SK-N-DZ (cell line): Measurements from ENCODE around the gene PYCR2. TPM values are rescaled to one million over a fixed set of nuclear protein-coding genes. Genes with fewer than 3 reads are reported as not detected.
"Not testable (repeated sequence)": the region's sequence is repeated elsewhere in the genome, so short reads cannot be mapped to it uniquely, and the experiment has no call there.

Source experiments
- DNase-seq: peaks from one replicate; pipeline ENCODE4 v3.0.0-alpha.2; 2015; ENCODE audit warnings: low spot score
- polyA plus RNA-seq, 2 experiments: library from polyadenylated mRNA; depleted of rRNA; stranded (reverse); fragments of >200 nt; gene quantifications; 2 replicates each; pipeline ENCODE4 v1.2.3, GENCODE V29; 2014

The PYCR2 gene
- 60.0 and 70.2 TPM in 2 replicates for polyA plus RNA-seq (2014; cell fraction: cytosol; rRNA removed)
- 102 and 118 TPM in 2 replicates for polyA plus RNA-seq (2014; cell fraction: nucleus; rRNA removed)

- peak; percentile 94 for DNase-seq
Observed at GRCh38 chr1:225923692-225924555, at the start of gene PYCR2. Gene PYCR2, minus strand, starts transcription at chr1:225924250. Its CDS starts 140 bp downstream, at chr1:225924110.

- DNase-seq = peak; percentile 29
Observed at GRCh38 chr1:225973158-225973557, 49.1 kb upstream of the PYCR2 start.

GRCh38 chr1:225972344-225973152, 48.5 kb upstream of the PYCR2 start:
- DNase-seq = no peak

GRCh38 chr1:225970592-225971157, 46.6 kb upstream of the PYCR2 start:
- DNase-seq = not testable (repeated sequence)

- DNase-seq = not testable (repeated sequence)
Observed at GRCh38 chr1:225969751-225970150, 45.7 kb upstream of the PYCR2 start.

- no peak for DNase-seq
Observed at GRCh38 chr1:225965231-225965630, 41.2 kb upstream of the PYCR2 start.

- DNase-seq = no peak
Observed at GRCh38 chr1:225963735-225964530, 39.9 kb upstream of the PYCR2 start.

GRCh38 chr1:225962440-225962975, 38.5 kb upstream of the PYCR2 start:
- DNase-seq = no peak

GRCh38 chr1:225961659-225962439, 37.8 kb upstream of the PYCR2 start:
- no peak for DNase-seq

- no peak for DNase-seq
Observed at GRCh38 chr1:225958041-225958440, 34.0 kb upstream of the PYCR2 start.

- DNase-seq = no peak
Observed at GRCh38 chr1:225954753-225955152, 30.7 kb upstream of the PYCR2 start.

- DNase-seq = no peak
Observed at GRCh38 chr1:225953315-225953714, 29.3 kb upstream of the PYCR2 start.

- no peak for DNase-seq
Observed at GRCh38 chr1:225950905-225951497, 27.0 kb upstream of the PYCR2 start.

GRCh38 chr1:225949041-225949440, 25.0 kb upstream of the PYCR2 start:
- no peak for DNase-seq

- DNase-seq = no peak
Observed at GRCh38 chr1:225946803-225947202, 22.8 kb upstream of the PYCR2 start.

GRCh38 chr1:225946082-225946620, 22.1 kb upstream of the PYCR2 start:
- no peak for DNase-seq

GRCh38 chr1:225945564-225945963, 21.5 kb upstream of the PYCR2 start:
- no peak for DNase-seq

- no peak for DNase-seq
Observed at GRCh38 chr1:225944951-225945350, 20.9 kb upstream of the PYCR2 start.

GRCh38 chr1:225944387-225944786, 20.3 kb upstream of the PYCR2 start:
- DNase-seq = no peak
